Keratinocyte (primary cell): ENCODE measurements around the gene USH1C. TPM values are rescaled to one million over a fixed set of nuclear protein-coding genes. Genes with fewer than 3 reads are reported as not detected.

Experiments
- DNase-seq: peaks from one replicate; pipeline ENCODE4 v3.0.0-alpha.2; 2011; ENCODE audit warnings: low read depth, missing footprints, low spot score
- FAIRE-seq: peaks from 2 replicates; lab custom pipeline; 2011; peaks lifted over from hg19 to GRCh38; lab: Jason Lieb, UNC
- H2AFZ ChIP-seq: 2 replicates; pipeline ENCODE4 v1.6.0; 2012; ENCODE audit warnings: low read length, control low read depth, inconsistent platforms; ENCODE audit not compliant: control insufficient read depth
- H3K27ac ChIP-seq: 2 replicates; pipeline ENCODE4 v1.5.1; 2011; ENCODE audit warnings: low read length; ENCODE audit not compliant: control insufficient read depth, insufficient read depth
- H3K27me3 ChIP-seq: 3 replicates; pipeline ENCODE4 v1.6.0; 2011; ENCODE audit warnings: low read length; ENCODE audit not compliant: control insufficient read depth, insufficient read depth; ENCODE audit errors: extremely low read depth
- H3K36me3 ChIP-seq, 2 experiments: 2 replicates in 1 of 2; 3 replicates in 1 of 2; pipeline ENCODE4 v1.5.1; 2011; ENCODE audit warnings: low read length in 2 of 2, mild to moderate bottlenecking in 1 of 2; ENCODE audit not compliant: control insufficient read depth in 2 of 2, insufficient read depth in 2 of 2; ENCODE audit errors: extremely low read depth in 1 of 2
- H3K4me1 ChIP-seq: 3 replicates; pipeline ENCODE4 v1.5.1; 2011; ENCODE audit warnings: low read length; ENCODE audit not compliant: control insufficient read depth, insufficient read depth; ENCODE audit errors: extremely low read depth
- H3K4me2 ChIP-seq: 3 replicates; pipeline ENCODE4 v1.6.0; 2011; ENCODE audit warnings: low read depth, low read length; ENCODE audit not compliant: control insufficient read depth, insufficient read depth; ENCODE audit errors: extremely low read depth
- H3K4me3 ChIP-seq, 3 experiments: fragments of 200-600 bp in 1 of 3; sonication (generic) in 1 of 3; 2 replicates in 2 of 3; 3 replicates in 1 of 3; pipeline ENCODE4 v1.5.1; 2011 to 2016; ENCODE audit warnings: low read length in 3 of 3, mild to moderate bottlenecking in 3 of 3, control low read depth in 2 of 3, inconsistent platforms in 1 of 3, low read depth in 1 of 3, mixed read lengths in 1 of 3, mixed run types in 1 of 3, moderate library complexity in 1 of 3; ENCODE audit not compliant: control insufficient read depth in 2 of 3, insufficient read depth in 2 of 3; ENCODE audit errors: extremely low read depth in 1 of 3
- H3K79me2 ChIP-seq: 2 replicates; pipeline ENCODE4 v1.6.0; 2012; ENCODE audit warnings: low read length; ENCODE audit not compliant: control insufficient read depth, insufficient read depth
- H3K9ac ChIP-seq: 3 replicates; pipeline ENCODE4 v1.6.0; 2011; ENCODE audit warnings: low read length; ENCODE audit not compliant: control insufficient read depth, insufficient read depth; ENCODE audit errors: extremely low read depth
- H3K9me1 ChIP-seq: 3 replicates; pipeline ENCODE4 v1.6.0; 2011; ENCODE audit warnings: low read length; ENCODE audit not compliant: control insufficient read depth, insufficient read depth; ENCODE audit errors: extremely low read depth
- H3K9me3 ChIP-seq: 2 replicates; pipeline ENCODE4 v1.5.1; 2012; ENCODE audit warnings: low read depth, low read length; ENCODE audit not compliant: control insufficient read depth
- H4K20me1 ChIP-seq: 3 replicates; pipeline ENCODE4 v1.6.0; 2011; ENCODE audit warnings: low read length; ENCODE audit not compliant: control insufficient read depth, insufficient read depth; ENCODE audit errors: extremely low read depth
- EZH2 ChIP-seq: IDR thresholded peaks from one replicate; pipeline ENCODE4 v1.6.1; 2012; ENCODE audit warnings: inconsistent platforms, mild to moderate bottlenecking, low read length, moderate library complexity
- dilution Hi-C: fragments of 300-500 bp; cut with MboI; formaldehyde crosslinking; loops from one replicate; pipeline ENCODE4 v1.7.0; 2020; ENCODE audit warnings: low sequenced_read_pairs; ENCODE audit not compliant: extremely low pct_ligation_motif_present
- polyA plus RNA-seq, 5 experiments: library from polyadenylated mRNA; depleted of rRNA in 3 of 5; stranded (reverse) in 3 of 5; stranded (forward) in 1 of 5; unstranded in 1 of 5; fragments of >200 nt; gene quantifications; 1 replicate in 1 of 5; 2 replicates in 3 of 5; 3 replicates in 1 of 5; pipeline versions ENCODE4 v1.2.1 to v1.2.3, GENCODE V29; 2011 to 2012; ENCODE audit warnings: missing spikeins in 2 of 5, low read depth in 1 of 5, low replicate concordance in 1 of 5
- TF ChIP-seq, protein P1 (sequence below), 3 experiments: IDR thresholded peaks in 1 of 3; conservative IDR thresholded peaks in 1 of 3; optimal IDR thresholded peaks in 1 of 3; 2 replicates in 2 of 3; 3 replicates in 1 of 3; pipeline versions ENCODE3 to v1.5.1; 2011; ENCODE audit warnings: low read length in 3 of 3, mild to moderate bottlenecking in 3 of 3, moderate library complexity in 2 of 3, control low read depth in 1 of 3, inconsistent platforms in 1 of 3; ENCODE audit not compliant: insufficient read depth in 2 of 3; ENCODE audit errors: extremely low read depth in 1 of 3

Gene USH1C
- polyA plus RNA-seq, 1 donor (not counting 4 experiments of a cell fraction or from before 2014, with no cell fraction given) = not detected

DNA sequence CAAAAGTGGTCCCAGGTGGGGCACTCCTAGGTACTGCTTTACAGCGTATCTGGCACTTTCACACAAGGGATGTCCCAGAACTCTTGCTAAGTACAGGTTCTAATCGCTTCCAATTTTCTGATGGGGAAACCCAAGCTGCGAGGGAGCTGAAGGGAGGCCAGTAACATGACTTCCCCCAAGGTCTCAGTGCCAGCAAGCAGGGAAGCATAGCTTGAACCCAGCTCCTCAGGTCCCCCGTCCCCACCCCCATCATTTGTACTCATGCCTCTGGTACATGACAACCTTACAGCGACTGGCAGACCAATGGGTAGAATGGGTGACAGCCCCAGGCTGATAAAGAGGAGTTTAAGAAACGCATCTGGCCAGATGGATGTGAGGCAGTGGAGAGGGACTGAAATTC, 66.9 kb downstream of the USH1C start:
- Histone ChIP-seq H3K9ac (no peak overlapping the region), H3K4me2 (no peak overlapping the region), H3K4me1 (no peaks in the 10 kb centered on the region), H3K9me1 (no peaks in the 10 kb centered on the region), H3K27me3 (peaks cover 65% of the 10 kb centered on the region), H4K20me1 (no peaks in the 10 kb centered on the region), H3K4me3 (no peak overlapping the region), H3K9me3 (no peaks in the 10 kb centered on the region), H3K79me2 (no peaks in the 10 kb centered on the region), H3K36me3 (no peaks in the 10 kb centered on the region), H3K27ac (no peak overlapping the region), H2AFZ (no peak overlapping the region)
- no peak for DNase-seq
- TF ChIP-seq, protein P1, sequence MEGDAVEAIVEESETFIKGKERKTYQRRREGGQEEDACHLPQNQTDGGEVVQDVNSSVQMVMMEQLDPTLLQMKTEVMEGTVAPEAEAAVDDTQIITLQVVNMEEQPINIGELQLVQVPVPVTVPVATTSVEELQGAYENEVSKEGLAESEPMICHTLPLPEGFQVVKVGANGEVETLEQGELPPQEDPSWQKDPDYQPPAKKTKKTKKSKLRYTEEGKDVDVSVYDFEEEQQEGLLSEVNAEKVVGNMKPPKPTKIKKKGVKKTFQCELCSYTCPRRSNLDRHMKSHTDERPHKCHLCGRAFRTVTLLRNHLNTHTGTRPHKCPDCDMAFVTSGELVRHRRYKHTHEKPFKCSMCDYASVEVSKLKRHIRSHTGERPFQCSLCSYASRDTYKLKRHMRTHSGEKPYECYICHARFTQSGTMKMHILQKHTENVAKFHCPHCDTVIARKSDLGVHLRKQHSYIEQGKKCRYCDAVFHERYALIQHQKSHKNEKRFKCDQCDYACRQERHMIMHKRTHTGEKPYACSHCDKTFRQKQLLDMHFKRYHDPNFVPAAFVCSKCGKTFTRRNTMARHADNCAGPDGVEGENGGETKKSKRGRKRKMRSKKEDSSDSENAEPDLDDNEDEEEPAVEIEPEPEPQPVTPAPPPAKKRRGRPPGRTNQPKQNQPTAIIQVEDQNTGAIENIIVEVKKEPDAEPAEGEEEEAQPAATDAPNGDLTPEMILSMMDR (optimal IDR thresholded peaks at IDR 0.05 in 1 of 3, IDR thresholded peaks at IDR 0.05 in 1 of 3, conservative IDR thresholded peaks at IDR 0.05 in 1 of 3; ENCODE audit: extremely low read depth in 1 of 3, insufficient read depth in 2 of 3, low read length in 3 of 3) = no peak
- peak; percentile 68 for TF ChIP-seq EZH2
- dilution Hi-C loops = no loop called here
- no peak for FAIRE-seq

- H2AFZ ChIP-seq = no peak overlapping the region
- FAIRE-seq = no peak
- dilution Hi-C loops = no loop called here
Measured at GRCh38 chr11:17477084-17477333, 67.2 kb downstream of the USH1C start.

More at GRCh38 chr11:17477084-17477333, 67.2 kb downstream of the USH1C start:
- H3K4me2 ChIP-seq = no peak overlapping the region
- no peaks in the 10 kb centered on the region for H3K9me3 ChIP-seq
- H3K4me3 ChIP-seq = no peak overlapping the region
- no peak overlapping the region for H3K9ac ChIP-seq
- peaks cover 67% of the 10 kb centered on the region for H3K27me3 ChIP-seq
- H4K20me1 ChIP-seq = no peaks in the 10 kb centered on the region
- no peaks in the 10 kb centered on the region for H3K79me2 ChIP-seq
- DNase-seq = no peak
- no peaks in the 10 kb centered on the region for H3K4me1 ChIP-seq
- H3K36me3 ChIP-seq = no peaks in the 10 kb centered on the region
- H3K9me1 ChIP-seq = no peaks in the 10 kb centered on the region
- TF ChIP-seq, protein P1 (optimal IDR thresholded peaks at IDR 0.05 in 1 of 3, IDR thresholded peaks at IDR 0.05 in 1 of 3, conservative IDR thresholded peaks at IDR 0.05 in 1 of 3; ENCODE audit: extremely low read depth in 1 of 3, insufficient read depth in 2 of 3, low read length in 3 of 3) = no peak
- no peak for TF ChIP-seq EZH2
- no peak overlapping the region for H3K27ac ChIP-seq
